Nephron progenitor cell (in vitro differentiated cells): ENCODE data around the gene PMVK.

Experiments
- DNase-seq: peaks from one replicate; pipeline ENCODE4 v3.0.0; 2021
- H3K27ac Mint-ChIP-seq: 2 replicates; pipeline ENCODE4 v1.8.0; 2021; ENCODE audit warnings: mild to moderate bottlenecking, moderate library complexity, mixed read lengths
- H3K27me3 Mint-ChIP-seq: 2 replicates; pipeline ENCODE4 v1.8.0; 2021; ENCODE audit warnings: mild to moderate bottlenecking, low read depth, mixed read lengths; ENCODE audit not compliant: poor library complexity
- H3K36me3 Mint-ChIP-seq: 2 replicates; pipeline ENCODE4 v1.8.0; 2021; ENCODE audit warnings: low read depth, mixed read lengths
- H3K4me1 Mint-ChIP-seq: 2 replicates; pipeline ENCODE4 v1.8.0; 2021; ENCODE audit warnings: mixed read lengths
- H3K4me3 Mint-ChIP-seq: 2 replicates; pipeline ENCODE4 v1.8.0; 2021; ENCODE audit warnings: mild to moderate bottlenecking, moderate library complexity, mixed read lengths
- H3K9me3 Mint-ChIP-seq: 2 replicates; pipeline ENCODE4 v1.8.0; 2021; ENCODE audit warnings: mild to moderate bottlenecking, moderate library complexity, mixed read lengths
- CTCF ChIP-seq: fragments of 200-600 bp; sonication (generic); IDR thresholded peaks from 2 replicates; pipeline ENCODE4 v1.5.0; 2021; ENCODE audit warnings: antibody characterized with exemption

PMVK gene

GRCh38 chr1:154968731-154969130, 32.2 kb upstream of the PMVK start:
- H3K27ac Mint-ChIP-seq: peak overlapping the region; percentile 85
- H3K4me3 Mint-ChIP-seq: peak overlapping the region; percentile 88
- peaks cover 39% of the 10 kb centered on the region for H3K36me3 Mint-ChIP-seq
- DNase-seq: no peak
- no peaks in the 10 kb centered on the region for H3K9me3 Mint-ChIP-seq
- no peaks in the 10 kb centered on the region for H3K27me3 Mint-ChIP-seq
- TF ChIP-seq CTCF: no peak
- H3K4me1 Mint-ChIP-seq: peaks cover 57% of the 10 kb centered on the region

- Mint-ChIP-seq H3K27ac (peak overlapping the region; percentile 85), H3K4me3 (peak overlapping the region; percentile 88), H3K4me1 (peaks cover 62% of the 10 kb centered on the region), H3K9me3 (no peaks in the 10 kb centered on the region), H3K27me3 (no peaks in the 10 kb centered on the region), H3K36me3 (peaks cover 42% of the 10 kb centered on the region)
- no peak for TF ChIP-seq CTCF
- DNase-seq: no peak
These were observed 30.9 kb upstream of the PMVK start for GRCh38 chr1:154967331-154967950.

GRCh38 chr1:154966111-154966510, 29.6 kb upstream of the PMVK start:
- no peak overlapping the region for H3K4me3 Mint-ChIP-seq
- peaks cover 42% of the 10 kb centered on the region for H3K36me3 Mint-ChIP-seq
- no peak overlapping the region for H3K27ac Mint-ChIP-seq
- no peak for TF ChIP-seq CTCF
- no peaks in the 10 kb centered on the region for H3K9me3 Mint-ChIP-seq
- no peaks in the 10 kb centered on the region for H3K27me3 Mint-ChIP-seq
- peaks cover 57% of the 10 kb centered on the region for H3K4me1 Mint-ChIP-seq
- DNase-seq: no peak

GRCh38 chr1:154964359-154964758, 27.8 kb upstream of the PMVK start:
- Mint-ChIP-seq H3K4me1 (peaks cover 56% of the 10 kb centered on the region), H3K9me3 (no peaks in the 10 kb centered on the region), H3K27me3 (no peaks in the 10 kb centered on the region), H3K36me3 (peaks cover 42% of the 10 kb centered on the region), H3K4me3 (no peak overlapping the region), H3K27ac (peak overlapping the region; percentile 78)
- no peak for TF ChIP-seq CTCF
- no peak for DNase-seq

GRCh38 chr1:154963643-154964042, 27.1 kb upstream of the PMVK start:
- H3K27ac Mint-ChIP-seq: peak overlapping the region; percentile 79
- peaks cover 42% of the 10 kb centered on the region for H3K36me3 Mint-ChIP-seq
- no peak overlapping the region for H3K4me3 Mint-ChIP-seq
- no peak for DNase-seq
- H3K27me3 Mint-ChIP-seq: no peaks in the 10 kb centered on the region
- no peaks in the 10 kb centered on the region for H3K9me3 Mint-ChIP-seq
- no peak for TF ChIP-seq CTCF
- peaks cover 49% of the 10 kb centered on the region for H3K4me1 Mint-ChIP-seq

- Mint-ChIP-seq H3K4me1 (peaks cover 41% of the 10 kb centered on the region), H3K36me3 (peaks cover 40% of the 10 kb centered on the region), H3K27me3 (no peaks in the 10 kb centered on the region), H3K4me3 (peak overlapping the region; percentile 89), H3K9me3 (no peaks in the 10 kb centered on the region), H3K27ac (peak overlapping the region; percentile 59)
- DNase-seq: no peak
- no peak for TF ChIP-seq CTCF
These were observed 26.3 kb upstream of the PMVK start for GRCh38 chr1:154962795-154963330.
